IMR-90 (cell line): ENCODE data around the gene SEC16A. TPM values are rescaled to one million over a fixed set of nuclear protein-coding genes. Genes with fewer than 3 reads are reported as not detected.

Experiments
- ATAC-seq: fragments of 200-7000 bp; cut with Tn5 transposase; 2 replicates; pipeline ENCODE4 v1.9.1; 2020; ENCODE audit warnings: low read depth, mild to moderate bottlenecking, moderate library complexity
- BruUV-seq: library from RNA; stranded (reverse); fragments of 400-500 nt; replicated peaks from 2 replicates; lab custom pipeline; 2021; lab: Mats Ljungman, UMichigan
- CTCF ChIA-PET: fragments of 300-600 bp; formaldehyde crosslinking; extraction: SDS; loops from one replicate; lab custom pipeline; 2021; ENCODE audit warnings: antibody characterized with exemption; lab: Yijun Ruan, JAX
- POLR2A ChIA-PET: fragments of 300-600 bp; sonication (Branson Sonifier 250); formaldehyde crosslinking; loops from one replicate; lab custom pipeline; 2022; ENCODE audit warnings: antibody characterized with exemption; ENCODE audit not compliant: unreplicated experiment; lab: Charles Lee
- DNase-seq: peaks from one replicate; pipeline ENCODE4 v3.0.0; 2013
- H2AFZ ChIP-seq: replicated peaks from 2 replicates; pipeline ENCODE3; 2013; ENCODE audit warnings: low read length, mild to moderate bottlenecking; ENCODE audit not compliant: poor library complexity
- H2AK5ac ChIP-seq: 2 replicates; pipeline ENCODE4 v1.6.1; 2013; ENCODE audit warnings: low read depth, low read length, inconsistent platforms
- H2AK9ac ChIP-seq: replicated peaks from 2 replicates; pipeline ENCODE3; 2013; ENCODE audit warnings: mild to moderate bottlenecking, low read depth, low read length, moderate library complexity; ENCODE audit not compliant: poor library complexity
- H2BK120ac ChIP-seq: 2 replicates; pipeline ENCODE4 v1.6.1; 2013; ENCODE audit warnings: low read depth, low read length, inconsistent platforms
- H2BK15ac ChIP-seq: 3 replicates; pipeline ENCODE4 v1.6.1; 2013; ENCODE audit warnings: low read depth, low read length, inconsistent platforms
- H2BK20ac ChIP-seq: 2 replicates; pipeline ENCODE4 v1.6.1; 2013; ENCODE audit warnings: low read depth, mild to moderate bottlenecking, inconsistent platforms, low read length, moderate library complexity
- H2BK5ac ChIP-seq: 2 replicates; pipeline ENCODE4 v1.6.1; 2013; ENCODE audit warnings: mild to moderate bottlenecking, low read depth, low read length, inconsistent platforms; ENCODE audit not compliant: poor library complexity, severe bottlenecking
- H3K14ac ChIP-seq: replicated peaks from 2 replicates; pipeline ENCODE4 v1.6.1; 2013; ENCODE audit warnings: low read depth, low read length, inconsistent platforms
- H3K18ac ChIP-seq: 2 replicates; pipeline ENCODE4 v1.6.1; 2013; ENCODE audit warnings: low read depth, low read length, control low read depth
- H3K23ac ChIP-seq: 2 replicates; pipeline ENCODE4 v1.6.1; 2013; ENCODE audit warnings: low read depth, low read length, inconsistent platforms
- H3K27ac ChIP-seq: 2 replicates; pipeline ENCODE4 v1.5.1; 2013; ENCODE audit warnings: mild to moderate bottlenecking, control low read depth, low read length; ENCODE audit not compliant: insufficient read depth
- H3K27me3 ChIP-seq: 2 replicates; pipeline ENCODE4 v1.6.1; 2013; ENCODE audit warnings: low read length; ENCODE audit not compliant: control insufficient read depth, insufficient read depth
- H3K36me3 ChIP-seq: 2 replicates; pipeline ENCODE4 v1.6.1; 2013; ENCODE audit warnings: low read length, mixed read lengths; ENCODE audit not compliant: control insufficient read depth, insufficient read depth
- H3K4ac ChIP-seq: 2 replicates; pipeline ENCODE4 v1.6.1; 2013; ENCODE audit warnings: low read depth, low read length, inconsistent platforms
- H3K4me1 ChIP-seq: 2 replicates; pipeline ENCODE4 v1.6.1; 2013; ENCODE audit warnings: low read length, mixed read lengths; ENCODE audit not compliant: control insufficient read depth, insufficient read depth
- H3K4me2 ChIP-seq: 2 replicates; pipeline ENCODE4 v1.6.1; 2013; ENCODE audit warnings: low read depth, mild to moderate bottlenecking, control low read depth, low read length, moderate library complexity
- H3K4me3 ChIP-seq: 2 replicates; pipeline ENCODE4 v1.5.1; 2013; ENCODE audit warnings: low read depth, mild to moderate bottlenecking, control low read depth, low read length, moderate library complexity; ENCODE audit not compliant: insufficient read depth
- H3K56ac ChIP-seq: 2 replicates; pipeline ENCODE4 v1.6.1; 2013; ENCODE audit warnings: low read length, inconsistent platforms; ENCODE audit not compliant: insufficient read depth; ENCODE audit errors: extremely low read depth
- H3K79me1 ChIP-seq, 2 experiments: 2 replicates each; pipeline ENCODE4 v1.6.1; 2013; ENCODE audit warnings: low read length in 2 of 2, inconsistent platforms in 1 of 2, low read depth in 1 of 2
- H3K9ac ChIP-seq: 2 replicates; pipeline ENCODE4 v1.6.1; 2013; ENCODE audit warnings: low read depth, low read length, control low read depth
- H3K9me1 ChIP-seq: 2 replicates; pipeline ENCODE4 v1.6.1; 2013; ENCODE audit warnings: low read length, inconsistent platforms; ENCODE audit not compliant: insufficient read depth
- H3K9me3 ChIP-seq: 2 replicates; pipeline ENCODE4 v1.6.1; 2013; ENCODE audit warnings: low read length; ENCODE audit not compliant: control insufficient read depth, insufficient read depth
- H4K20me1 ChIP-seq: 2 replicates; pipeline ENCODE4 v1.6.1; 2013; ENCODE audit warnings: low read length, inconsistent platforms; ENCODE audit not compliant: insufficient read depth
- H4K5ac ChIP-seq: 2 replicates; pipeline ENCODE4 v1.6.1; 2013; ENCODE audit warnings: mild to moderate bottlenecking, low read depth, low read length, control low read depth
- H4K8ac ChIP-seq, 2 experiments: 2 replicates each; pipeline ENCODE4 v1.6.1; 2013; ENCODE audit warnings: low read depth in 2 of 2, low read length in 2 of 2, control low read depth in 1 of 2, inconsistent platforms in 1 of 2
- H4K91ac ChIP-seq: 2 replicates; pipeline ENCODE4 v1.6.1; 2013; ENCODE audit warnings: low read depth, low read length, inconsistent platforms; ENCODE audit not compliant: insufficient read depth
- CEBPB ChIP-seq: IDR thresholded peaks from 2 replicates; pipeline ENCODE4 v1.6.1; 2012; ENCODE audit warnings: low read depth, low read length, improper control_type of control experiment
- CHD1 ChIP-seq: IDR thresholded peaks from 2 replicates; pipeline ENCODE4 v1.6.1; 2012; ENCODE audit warnings: low read depth, low read length, improper control_type of control experiment
- CTCF ChIP-seq: conservative IDR thresholded peaks from 2 replicates; pipeline ENCODE4 v1.5.1; 2012; ENCODE audit warnings: mild to moderate bottlenecking, low read depth, low read length, improper control_type of control experiment
- FOS ChIP-seq: fragments of 150-350 bp; IDR thresholded peaks from 2 replicates; pipeline ENCODE4 v1.6.1; 2016; ENCODE audit warnings: low read depth, low read length
- MAFK ChIP-seq: IDR thresholded peaks from 2 replicates; pipeline ENCODE4 v1.6.1; 2012; ENCODE audit warnings: low read depth, low read length, improper control_type of control experiment
- MAZ ChIP-seq: IDR thresholded peaks from 2 replicates; pipeline ENCODE4 v1.6.1; 2012; ENCODE audit warnings: low read depth, mild to moderate bottlenecking, low read length, improper control_type of control experiment, moderate library complexity, borderline replicate concordance
- NFE2L2 ChIP-seq: fragments of 150-350 bp; IDR thresholded peaks from 2 replicates; pipeline ENCODE4 v1.6.1; 2016; ENCODE audit warnings: low read depth, mild to moderate bottlenecking, low read length
- POLR2A ChIP-seq: IDR thresholded peaks from 2 replicates; pipeline ENCODE4 v1.6.1; 2012; ENCODE audit warnings: mild to moderate bottlenecking, low read depth, low read length
- RAD21 ChIP-seq: IDR thresholded peaks from 2 replicates; pipeline ENCODE4 v1.6.1; 2012; ENCODE audit warnings: low read length, improper control_type of control experiment
- RCOR1 ChIP-seq: IDR thresholded peaks from 2 replicates; pipeline ENCODE4 v1.6.1; 2012; ENCODE audit warnings: mild to moderate bottlenecking, low read length, improper control_type of control experiment; ENCODE audit not compliant: insufficient replicate concordance
- SMC3 ChIP-seq: fragments of 150-350 bp; IDR thresholded peaks from 2 replicates; pipeline ENCODE4 v1.6.1; 2016; ENCODE audit warnings: low read depth, mild to moderate bottlenecking, antibody characterized with exemption, low read length, moderate library complexity
- USF2 ChIP-seq: fragments of 150-350 bp; IDR thresholded peaks from 2 replicates; pipeline ENCODE4 v1.6.1; 2017; ENCODE audit warnings: mild to moderate bottlenecking, antibody characterized with exemption, low read length, low read depth
- WGBS, 2 experiments: methylation state at CpG; one replicate each; pipeline versions ENCODE4 v1.1.5 to v1.1.7; 2013; ENCODE audit warnings: missing lambda C conversion rate in 2 of 2; ENCODE audit not compliant: insufficient read length in 1 of 2; ENCODE audit errors: extremely low coverage in 2 of 2; 5-methylcytosine and 5-hydroxymethylcytosine counted together
- dilution Hi-C: fragments of 300-500 bp; cut with HindIII; formaldehyde crosslinking; loops from one replicate; pipeline ENCODE4 v1.14.3; 2018; ENCODE audit warnings: low sequenced_read_pairs; ENCODE audit not compliant: unreplicated experiment
- in situ Hi-C: fragments of 300-500 bp; cut with MboI; formaldehyde crosslinking; loops from 3 replicates; pipeline ENCODE4 v1.14.3; 2019; ENCODE audit warnings: low sequenced_read_pairs, inconsistent platforms, mixed read lengths
- intact Hi-C: fragments of 100-400 bp; cut with micrococcal nuclease; formaldehyde crosslinking; loops from 2 replicates; pipeline ENCODE4 v1.10.0; 2022
- polyA plus RNA-seq, 3 experiments: library from polyadenylated mRNA; depleted of rRNA; stranded (reverse); fragments of >200 nt; gene quantifications; 2 replicates each; pipeline ENCODE4 v1.2.3, GENCODE V29; 2012; ENCODE audit warnings: low replicate concordance in 1 of 3
- total RNA-seq: library from RNA; depleted of rRNA; stranded (reverse); fragments of >200 nt; gene quantifications from 2 replicates; pipeline ENCODE4 v1.2.3, GENCODE V29; 2012
- TF ChIP-seq, protein P1 (sequence below): fragments of 150-350 bp; IDR thresholded peaks from 2 replicates; pipeline ENCODE4 v1.6.1; 2016; ENCODE audit warnings: low read depth, mild to moderate bottlenecking, low read length, moderate library complexity, borderline replicate concordance

The SEC16A gene
- total and polyA plus RNA-seq, 2 of the 4 experiments (the other 2 are of a cell fraction): 12.2 to 48.1 TPM

DNA sequence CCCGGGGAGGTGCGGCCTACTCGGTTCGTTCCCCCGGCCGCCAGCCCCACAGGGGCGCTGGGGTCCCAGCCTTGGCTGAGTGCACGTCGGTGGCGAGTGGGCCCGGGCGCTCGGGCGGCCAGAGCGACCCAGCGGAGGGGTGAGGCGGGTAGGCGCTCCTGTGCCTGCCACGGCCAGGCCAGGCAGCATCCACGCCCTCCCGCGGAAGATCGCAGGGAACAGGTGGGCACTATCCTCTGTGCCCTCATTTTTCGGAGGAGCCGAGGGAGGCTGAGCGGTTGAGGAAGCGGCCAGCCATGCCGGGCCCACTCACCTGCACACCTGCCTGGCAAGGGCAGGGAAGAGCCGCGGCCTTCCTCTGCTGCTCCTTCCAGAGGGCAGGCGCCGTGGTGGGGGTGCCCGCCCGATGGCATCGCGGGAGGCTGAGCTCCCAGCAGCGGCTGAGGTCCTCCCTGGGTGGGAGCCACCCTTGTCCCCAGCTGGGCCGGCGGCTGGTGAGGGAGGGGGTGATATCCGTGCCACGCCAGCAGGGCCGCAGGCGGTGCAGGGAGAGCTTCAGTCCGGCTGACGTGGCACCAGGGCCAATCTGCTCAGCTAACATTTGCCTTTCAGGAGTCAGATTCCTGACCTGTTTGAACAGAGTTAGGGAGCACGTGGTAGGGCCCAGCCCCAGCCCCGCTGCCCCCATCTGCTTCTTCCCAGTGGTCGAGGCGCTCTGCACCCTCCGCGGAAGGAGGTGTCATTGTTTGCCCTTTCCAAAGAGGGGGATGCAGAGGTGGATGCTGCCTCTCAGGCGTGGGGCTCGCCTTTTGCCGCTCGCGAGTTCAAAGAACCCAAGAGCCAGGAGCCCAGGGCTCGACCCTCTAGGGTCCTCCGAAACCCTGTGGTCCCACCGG, 1.6 kb upstream of the SEC16A start:
- Histone ChIP-seq H3K9me3 (no peaks in the 10 kb centered on the region), H3K56ac (no peak overlapping the region), H2AK5ac (no peak overlapping the region; the same call in 1 of the 2 replicates), H3K18ac (no peak overlapping the region), H3K79me1 (peaks cover 0 to 12% of the 10 kb centered on the region in 2 experiments; a peak in 2 of 4 replicates), H3K23ac (no peak overlapping the region), H3K27me3 (no peaks in the 10 kb centered on the region; the same call in 1 of the 2 replicates), H3K9me1 (no peaks in the 10 kb centered on the region; the same call in 1 of the 2 replicates), H3K4me3 (peak overlapping the region; percentile 68), H4K8ac (peak overlapping the region in 1 of 2 experiments; percentile 47; a peak in 1 of 4 replicates), H4K5ac (no peak overlapping the region), H3K4me2 (peak overlapping the region; percentile 37), H3K36me3 (peaks cover 5% of the 10 kb centered on the region; the same call in 1 of the 2 replicates), H3K4ac (0 out of 2 replicates have a peak overlapping the region, but pooled peaks have one; percentile 19), H3K4me1 (peaks cover 8% of the 10 kb centered on the region; the same call in 1 of the 2 replicates), H2BK120ac (no peak overlapping the region), H3K14ac (no peak overlapping the region), H2AFZ (peak overlapping the region; percentile 99), H2AK9ac (peak overlapping the region; percentile 99), H4K20me1 (peaks cover 43% of the 10 kb centered on the region), H3K9ac (peak overlapping the region; percentile 8; the same call in 1 of the 2 replicates), H2BK5ac (peak overlapping the region; percentile 18), H4K91ac (no peak overlapping the region), H2BK20ac (no peak overlapping the region), H2BK15ac (no peak overlapping the region), H3K27ac (peak overlapping the region; percentile 20; the same call in 1 of the 2 replicates)
- WGBS, 2 experiments: 28% methylated on average over 41 of the region's 59 CpGs; no CpG with 5 or more reads in 1 of the 2 experiments
- ChIA-PET CTCF (interaction anchor here (0.7 to 3.1 kb wide), 5 partner anchors 119 to 159 kb away, joined by 3 to 16 read pairs (median 3); no protein-coding TSS in a partner anchor), POLR2A (interaction anchor here (0.5 kb wide), 1 partner anchor 73 kb away, joined by 3 read pairs; no protein-coding TSS in a partner anchor)
- intact Hi-C loops (loop anchor here (1.0 to 2.0 kb wide), 2 partner anchors 62 to 147 kb away; partner anchors contain the start of gene NOTCH1), in situ Hi-C loops (no loop called here), dilution Hi-C loops (no loop called here)
- no peak for DNase-seq
- no peak for ATAC-seq
- no TSS peak for BruUV-seq
- TF ChIP-seq SMC3: no peak
- TF ChIP-seq CEBPB: no peak
- TF ChIP-seq FOS: no peak
- no peak for TF ChIP-seq RCOR1
- TF ChIP-seq MAFK: no peak
- TF ChIP-seq POLR2A: no peak
- no peak for TF ChIP-seq RAD21
- no peak for TF ChIP-seq CHD1
- TF ChIP-seq CTCF: no peak
- no peak for TF ChIP-seq USF2
- TF ChIP-seq, protein P1, sequence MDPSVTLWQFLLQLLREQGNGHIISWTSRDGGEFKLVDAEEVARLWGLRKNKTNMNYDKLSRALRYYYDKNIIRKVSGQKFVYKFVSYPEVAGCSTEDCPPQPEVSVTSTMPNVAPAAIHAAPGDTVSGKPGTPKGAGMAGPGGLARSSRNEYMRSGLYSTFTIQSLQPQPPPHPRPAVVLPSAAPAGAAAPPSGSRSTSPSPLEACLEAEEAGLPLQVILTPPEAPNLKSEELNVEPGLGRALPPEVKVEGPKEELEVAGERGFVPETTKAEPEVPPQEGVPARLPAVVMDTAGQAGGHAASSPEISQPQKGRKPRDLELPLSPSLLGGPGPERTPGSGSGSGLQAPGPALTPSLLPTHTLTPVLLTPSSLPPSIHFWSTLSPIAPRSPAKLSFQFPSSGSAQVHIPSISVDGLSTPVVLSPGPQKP: no peak
- no peak for TF ChIP-seq NFE2L2
- TF ChIP-seq MAZ: no peak
